SK-N-MC (cell line): ENCODE data around the gene ELOB.

Source experiments
- DNase-seq: peaks from one replicate; pipeline ENCODE4 v3.0.0-alpha.2; 2011; ENCODE audit warnings: low read depth, low spot score
- H3K27ac ChIP-seq: fragments of 200-600 bp; sonication (generic); 2 replicates; pipeline ENCODE4 v1.5.1; 2016; ENCODE audit warnings: mixed run types
- H3K36me3 ChIP-seq: fragments of 200-600 bp; sonication (generic); 2 replicates; pipeline ENCODE4 v1.6.1; 2017; ENCODE audit warnings: antibody characterized with exemption, low read length, mixed read lengths; ENCODE audit not compliant: insufficient read depth
- H3K4me3 ChIP-seq: fragments of 200-600 bp; sonication (generic); 2 replicates; pipeline ENCODE4 v1.5.1; 2016
- H3K9ac ChIP-seq: fragments of 200-600 bp; sonication (generic); 2 replicates; pipeline ENCODE4 v1.8.0; 2017; ENCODE audit warnings: mixed run types, mixed read lengths; ENCODE audit not compliant: insufficient read length
- H3K9me3 ChIP-seq: fragments of 200-600 bp; sonication (generic); 2 replicates; pipeline ENCODE4 v1.6.1; 2017; ENCODE audit warnings: low read depth, mild to moderate bottlenecking, antibody characterized with exemption, low read length, moderate library complexity, mixed read lengths
- EZH2 ChIP-seq: fragments of 200-600 bp; sonication (generic); IDR thresholded peaks from one replicate; pipeline ENCODE4 v1.6.1; 2017; ENCODE audit warnings: antibody characterized with exemption
- FOXP2 ChIP-seq: optimal IDR thresholded peaks from 2 replicates; pipeline ENCODE3; 2011; ENCODE audit warnings: mild to moderate bottlenecking, moderate library complexity; ENCODE audit not compliant: insufficient read depth; ENCODE audit errors: extremely low read length, control extremely low read depth
- POLR2AphosphoS5 ChIP-seq: IDR thresholded peaks from 2 replicates; pipeline ENCODE4 v1.6.1; 2012; ENCODE audit warnings: mild to moderate bottlenecking, low read depth, low read length, borderline replicate concordance

Gene ELOB

DNA sequence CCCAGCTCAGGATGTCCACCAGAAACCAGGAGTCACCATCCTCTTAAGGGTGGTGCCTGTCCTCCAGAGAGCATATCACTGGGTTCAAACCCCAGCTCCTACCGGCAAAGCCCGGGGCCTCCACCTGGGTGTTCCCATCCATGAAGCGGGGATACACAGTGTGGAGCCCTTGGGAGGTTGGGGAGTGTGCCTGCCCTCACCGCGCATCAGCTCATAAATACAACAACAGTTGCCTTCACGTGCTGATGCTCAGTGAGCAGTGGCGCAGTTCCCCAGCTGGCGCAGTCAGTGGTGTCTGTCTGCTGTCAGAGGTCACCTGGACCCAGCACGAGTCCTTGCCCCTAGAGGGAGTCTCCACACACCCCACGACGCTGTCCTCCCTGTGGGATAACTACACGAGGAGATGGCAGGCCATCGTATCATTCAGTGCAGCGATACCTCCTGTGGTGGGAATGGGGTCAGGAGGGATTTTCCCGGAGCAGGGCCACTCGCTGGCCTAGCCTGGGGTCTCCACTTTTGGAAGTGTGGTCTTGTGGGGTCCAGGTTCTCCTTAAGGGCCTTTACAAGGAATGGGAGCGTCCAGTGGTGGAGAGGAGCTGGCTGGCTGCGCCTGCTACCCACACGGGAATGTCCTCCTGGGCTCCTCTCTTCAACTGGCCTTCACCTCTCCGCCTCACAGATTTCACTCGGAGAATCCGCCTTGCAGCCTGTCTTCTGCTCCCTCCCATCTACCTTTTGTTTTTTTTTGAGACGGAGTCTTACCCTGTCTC lies 2.3 kb upstream of the ELOB start:
- H3K9ac ChIP-seq = no peak overlapping the region
- H3K27ac ChIP-seq = no peak overlapping the region
- TF ChIP-seq POLR2AphosphoS5 = no peak; the same call in 1 of the 2 replicates
- TF ChIP-seq FOXP2 = no peak
- TF ChIP-seq EZH2 = no peak

DNA sequence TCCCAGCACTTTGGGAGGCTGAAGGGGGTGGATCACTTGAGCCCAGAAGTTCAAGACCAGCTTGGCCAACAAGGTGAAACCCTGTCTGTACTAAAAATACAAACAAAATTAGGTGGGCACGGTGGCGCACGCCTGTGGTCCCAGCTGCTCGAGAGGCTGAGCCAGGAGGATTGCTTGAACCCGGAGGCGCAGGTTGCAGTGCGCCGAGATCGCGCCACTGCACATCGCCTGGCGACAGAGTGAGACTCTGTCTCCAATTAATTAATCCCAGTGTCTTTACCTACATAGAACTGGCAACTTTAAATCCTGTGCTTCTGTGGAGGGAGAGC lies 1.5 kb upstream of the ELOB start:
- H3K9me3 ChIP-seq = no peaks in the 10 kb centered on the region
- H3K9ac ChIP-seq = no peak overlapping the region
- H3K36me3 ChIP-seq = peaks cover 2% of the 10 kb centered on the region; the same call in 1 of the 2 replicates
- DNase-seq = no peak
- TF ChIP-seq POLR2AphosphoS5 (no peak), FOXP2 (no peak)
- no peak overlapping the region for H3K27ac ChIP-seq
- H3K4me3 ChIP-seq = peak overlapping the region; percentile 97

More for the DNA sequence above, 2.3 kb upstream of the ELOB start:
- DNase-seq = no peak
- Histone ChIP-seq H3K36me3 (no peaks in the 10 kb centered on the region; the same call in 1 of the 2 replicates), H3K9me3 (no peaks in the 10 kb centered on the region), H3K4me3 (no peak overlapping the region)

DNA sequence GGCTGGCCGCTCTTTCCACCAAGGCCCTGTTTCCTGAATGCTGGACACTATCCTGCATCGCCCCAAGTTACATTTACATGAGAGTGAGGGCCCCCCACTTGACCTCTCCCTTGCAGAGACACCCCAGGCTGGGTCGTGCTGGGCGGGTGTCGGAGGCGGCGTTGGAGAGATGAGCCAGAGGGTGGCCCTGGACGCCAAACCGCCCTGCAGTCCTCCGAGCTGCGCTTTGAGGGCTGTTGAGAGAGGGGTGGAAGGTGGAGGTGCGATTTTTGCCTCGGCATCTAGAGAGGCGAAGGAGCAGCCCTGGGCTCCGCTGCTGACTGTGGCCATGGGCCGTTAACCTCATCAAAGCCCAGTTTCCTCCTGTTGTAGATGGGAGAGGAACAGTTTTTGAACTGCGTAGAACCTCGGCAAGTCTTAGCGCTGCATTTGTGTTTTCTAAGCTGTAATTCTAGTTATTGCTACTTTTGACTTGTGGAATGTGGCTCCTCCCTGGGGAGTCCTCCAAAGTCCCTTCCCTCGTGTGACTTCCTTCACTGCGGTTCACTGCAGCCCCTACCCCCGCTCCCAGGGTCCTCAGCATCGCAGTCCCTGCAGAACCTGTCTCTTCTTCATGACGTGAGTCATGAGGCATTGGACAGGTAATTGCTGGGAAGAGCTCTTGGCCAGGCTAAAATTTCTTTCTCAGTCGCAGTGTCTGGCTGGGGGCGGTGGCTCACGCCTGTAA lies 986 bp upstream of the ELOB start:
- Histone ChIP-seq H3K9me3 (no peaks in the 10 kb centered on the region), H3K27ac (peak overlapping the region; percentile 96), H3K4me3 (peak overlapping the region; percentile 97), H3K36me3 (peaks cover 7% of the 10 kb centered on the region; the same call in 1 of the 2 replicates), H3K9ac (peak overlapping the region; percentile 100)
- DNase-seq = no peak
- TF ChIP-seq FOXP2 (no peak), EZH2 (no peak), POLR2AphosphoS5 (no peak; the same call in 1 of the 2 replicates)

DNA sequence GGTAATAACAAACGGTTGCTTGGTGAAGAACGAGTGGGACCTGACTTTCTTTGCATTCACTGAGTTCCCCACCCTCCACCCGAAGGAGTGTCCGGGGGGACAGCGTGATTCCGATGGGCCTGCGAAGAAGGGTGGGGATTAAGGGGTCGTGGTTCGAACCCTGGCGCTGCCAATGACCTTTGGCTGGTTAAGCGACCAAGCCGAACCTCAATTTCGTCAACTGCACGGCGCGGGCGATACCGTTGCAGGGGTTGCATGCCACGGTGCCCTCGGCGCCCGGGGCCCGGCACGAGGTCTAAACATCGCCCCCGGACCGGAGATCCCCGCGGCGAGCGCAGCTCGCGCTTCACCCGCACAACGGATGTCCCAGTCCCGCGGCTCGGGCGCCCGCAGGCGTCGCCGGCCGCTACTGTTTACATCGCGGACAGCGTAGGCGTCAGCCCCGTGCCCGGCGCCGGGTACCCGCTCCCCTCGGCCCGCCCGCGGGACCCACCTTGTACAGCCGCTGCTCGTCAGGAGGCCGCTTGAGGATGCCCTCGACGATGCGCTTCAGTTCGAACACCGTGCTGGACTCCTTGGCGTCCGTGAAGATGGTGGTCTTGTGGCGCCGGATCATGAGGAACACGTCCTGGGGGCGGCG lies 460 bp downstream of the ELOB start:
- Histone ChIP-seq H3K4me3 (peak overlapping the region; percentile 89), H3K36me3 (peaks cover 18% of the 10 kb centered on the region), H3K9ac (peak overlapping the region; percentile 79), H3K27ac (no peak overlapping the region), H3K9me3 (no peaks in the 10 kb centered on the region)
- TF ChIP-seq FOXP2 (no peak), POLR2AphosphoS5 (no peak), EZH2 (no peak)
- no peak for DNase-seq

DNA sequence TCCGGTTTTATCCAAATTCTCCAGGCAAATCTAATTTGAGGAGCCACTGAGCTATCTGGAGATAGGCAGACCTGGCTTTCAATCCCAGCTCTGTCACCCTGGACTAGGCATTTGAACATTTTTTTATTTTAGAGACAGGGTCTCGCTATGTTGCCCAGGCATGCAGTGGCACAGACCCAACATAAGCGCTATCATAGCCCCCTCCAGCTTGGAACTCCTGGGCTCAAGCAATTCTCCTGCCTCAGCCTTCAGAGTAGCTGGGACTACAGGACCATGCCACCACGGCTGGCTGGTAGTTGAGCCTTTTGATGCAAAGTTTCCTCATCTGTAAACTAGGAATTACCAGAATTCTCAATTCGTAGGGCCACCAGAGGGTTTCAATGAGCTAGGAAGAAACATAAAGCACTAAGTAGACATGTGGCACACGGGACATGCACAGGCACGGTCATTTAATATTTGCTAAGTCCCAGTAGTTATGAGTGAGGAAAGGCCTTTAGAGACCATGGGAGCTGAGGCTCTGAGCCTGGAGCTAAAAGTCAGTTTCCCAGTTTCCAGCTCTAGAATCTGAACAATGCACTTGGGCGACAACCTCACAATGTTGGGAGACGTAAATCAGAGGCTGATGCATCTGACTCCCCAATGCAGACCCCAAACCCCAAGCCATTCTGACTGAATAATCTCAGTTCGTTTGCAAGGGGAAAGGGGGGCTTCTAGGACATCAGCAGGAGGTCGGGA lies 1.1 kb downstream of the ELOB start:
- no peak for TF ChIP-seq EZH2
- no peak for TF ChIP-seq FOXP2
- no peak for TF ChIP-seq POLR2AphosphoS5
- peak overlapping the region; percentile 89 for H3K4me3 ChIP-seq
- peaks cover 25% of the 10 kb centered on the region for H3K36me3 ChIP-seq
- H3K9ac ChIP-seq = peak overlapping the region; percentile 79
- no peak overlapping the region for H3K27ac ChIP-seq
- no peaks in the 10 kb centered on the region for H3K9me3 ChIP-seq
- DNase-seq = no peak

DNA sequence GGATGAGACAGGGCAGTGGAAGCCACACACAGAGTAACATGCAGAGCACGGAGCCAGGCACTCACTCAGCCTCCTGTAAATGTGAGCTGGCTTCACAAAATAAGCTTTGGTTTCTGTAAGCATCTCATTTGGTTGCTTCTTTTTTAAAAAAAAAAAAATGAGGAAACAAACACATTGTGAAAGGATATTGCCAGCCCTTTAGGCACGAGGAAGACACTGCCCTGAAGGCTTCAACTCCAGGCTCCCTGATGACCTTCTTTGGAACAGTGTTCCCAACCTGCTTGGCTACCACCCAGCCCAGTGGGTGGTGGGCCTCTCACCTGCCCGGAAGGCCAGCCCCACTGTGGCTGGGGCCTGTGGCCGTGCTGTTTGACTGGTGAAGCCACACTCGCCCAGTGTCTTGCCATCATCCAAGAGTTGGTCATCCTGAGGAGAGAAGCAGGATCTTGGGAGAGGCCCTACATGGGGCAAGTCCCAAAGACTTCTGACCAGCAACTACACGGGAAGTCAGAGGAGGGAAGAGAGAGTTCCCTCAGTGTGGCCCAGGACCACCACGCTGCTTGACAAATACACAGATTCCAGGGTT lies 1.9 kb downstream of the ELOB start:
- no peak overlapping the region; the same call in 1 of the 2 replicates for H3K4me3 ChIP-seq
- peak overlapping the region; percentile 54; the same call in 1 of the 2 replicates for H3K27ac ChIP-seq
- H3K9ac ChIP-seq = peak overlapping the region; percentile 79
- H3K36me3 ChIP-seq = peaks cover 32% of the 10 kb centered on the region
- TF ChIP-seq POLR2AphosphoS5 = no peak
- TF ChIP-seq EZH2 = no peak
- TF ChIP-seq FOXP2 = no peak
- no peaks in the 10 kb centered on the region for H3K9me3 ChIP-seq
- DNase-seq = no peak

DNA sequence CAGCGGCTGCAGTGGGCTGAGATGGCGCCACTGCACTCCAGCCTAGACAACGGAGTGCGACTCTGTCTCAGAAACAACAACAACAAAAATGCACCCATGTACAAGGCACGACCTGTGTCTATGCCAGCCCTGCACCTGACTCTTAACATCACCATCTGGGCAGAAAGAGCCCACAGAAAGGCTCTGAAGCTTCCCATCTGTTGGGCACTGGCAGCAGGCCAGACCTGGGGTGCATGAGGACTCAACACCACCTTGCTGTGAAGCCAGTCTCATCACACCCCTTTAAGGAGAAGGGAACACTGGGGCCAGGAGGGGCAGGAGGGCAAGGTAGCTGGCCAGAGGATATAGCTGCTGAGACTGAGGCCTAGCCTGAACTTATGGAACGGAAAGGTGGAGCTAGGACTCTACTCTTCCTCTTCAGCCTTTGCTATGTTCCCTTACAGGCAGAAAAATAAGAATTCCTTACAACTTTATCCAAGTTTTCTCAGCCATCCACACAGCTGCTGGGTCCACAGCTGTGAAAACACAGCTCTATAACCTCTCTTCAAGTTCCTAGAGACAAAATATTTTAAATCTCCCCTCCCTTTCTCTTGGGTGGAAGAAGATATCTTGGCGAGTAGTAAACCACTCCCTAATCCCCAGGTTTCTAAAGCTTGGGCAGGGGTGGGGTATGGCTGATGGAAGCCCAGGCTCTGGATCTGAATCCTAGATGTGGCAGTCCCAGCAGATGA lies 2.8 kb downstream of the ELOB start:
- H3K4me3 ChIP-seq = no peak overlapping the region
- H3K9ac ChIP-seq = no peak overlapping the region
- TF ChIP-seq EZH2 (no peak), POLR2AphosphoS5 (no peak), FOXP2 (no peak)
- H3K36me3 ChIP-seq = peaks cover 41% of the 10 kb centered on the region
- DNase-seq = no peak
- H3K27ac ChIP-seq = peak overlapping the region; percentile 67
- no peaks in the 10 kb centered on the region for H3K9me3 ChIP-seq
